Right atrium auricular region (tissue), 2 donors: ENCODE results near the gene TMEM187. TPM values are rescaled to one million over a fixed set of nuclear protein-coding genes. Genes with fewer than 3 reads are reported as not detected.

ENCODE experiments used
- DNase-seq: peaks from one replicate; pipeline ENCODE4 v3.0.0-alpha.2; 2019; ENCODE audit warnings: low spot score
- H3K27ac ChIP-seq, 2 donors: fragments of 200-600 bp; sonication (generic); 1 replicate in 1 of 2; 2 replicates in 1 of 2; pipeline ENCODE4 v1.5.1; 2016 to 2019
- H3K27me3 ChIP-seq, 2 donors: fragments of 200-600 bp; sonication (generic); one replicate each; pipeline versions ENCODE4 v1.5.1 to v1.6.0; 2017 to 2019
- H3K36me3 ChIP-seq: fragments of 200-600 bp; sonication (generic); one replicate; pipeline ENCODE4 v1.5.1; 2016
- H3K4me1 ChIP-seq, 2 donors: fragments of 200-600 bp; sonication (generic); one replicate each; pipeline versions ENCODE4 v1.5.1 to v1.6.0; 2017 to 2019
- H3K4me3 ChIP-seq, 2 donors: fragments of 200-600 bp; sonication (generic); 1 replicate in 1 of 2; 2 replicates in 1 of 2; pipeline ENCODE4 v1.5.1; 2017 to 2019; ENCODE audit warnings: mild to moderate bottlenecking in 1 of 2, moderate library complexity in 1 of 2
- H3K9me3 ChIP-seq, 2 donors: fragments of 200-600 bp; sonication (generic); one replicate each; pipeline ENCODE4 v1.5.1; 2019
- CTCF ChIP-seq, 2 donors: fragments of 200-600 bp; sonication (generic); IDR thresholded peaks; one replicate each; pipeline ENCODE4 v1.5.1; 2019; ENCODE audit warnings: antibody characterized with exemption in 2 of 2
- total RNA-seq, 2 donors: library from RNA; depleted of rRNA; stranded (reverse); fragments of >200 nt; gene quantifications; one replicate each; pipeline ENCODE4 v1.1.0, GENCODE V29; 2016

The TMEM187 gene
- total RNA-seq, 2 donors from 2014 or later: 4.7 to 6.4 TPM

- no peak for DNase-seq
- H3K27ac ChIP-seq: no peak overlapping the region
- no peak for TF ChIP-seq CTCF (IDR thresholded peaks at IDR 0.05)
- no peaks in the 10 kb centered on the region for H3K27me3 ChIP-seq
- no peak overlapping the region for H3K4me3 ChIP-seq
- no peaks in the 10 kb centered on the region for H3K9me3 ChIP-seq
- peaks cover 25% of the 10 kb centered on the region for H3K36me3 ChIP-seq
- H3K4me1 ChIP-seq: no peaks in the 10 kb centered on the region
Observed at GRCh38 chrX:153945956-153946943, 26.3 kb upstream of the TMEM187 start.

GRCh38 chrX:153947009-153947769 is 25.4 kb upstream of the TMEM187 start:
- Histone ChIP-seq H3K4me3 (no peak overlapping the region), H3K36me3 (peaks cover 34% of the 10 kb centered on the region), H3K4me1 (no peaks in the 10 kb centered on the region), H3K27ac (peak overlapping the region; percentile 53 to 63), H3K9me3 (no peaks in the 10 kb centered on the region), H3K27me3 (no peaks in the 10 kb centered on the region)
- peak; percentile 67 for DNase-seq
- TF ChIP-seq CTCF (IDR thresholded peaks at IDR 0.05): peak; percentile 68 to 87

- H3K36me3 ChIP-seq: peaks cover 42% of the 10 kb centered on the region
- peak overlapping the region; percentile 53 to 63 for H3K27ac ChIP-seq
- H3K4me3 ChIP-seq: no peak overlapping the region
- no peaks in the 10 kb centered on the region for H3K9me3 ChIP-seq
- TF ChIP-seq CTCF (IDR thresholded peaks at IDR 0.05): no peak
- peaks cover 0 to 4% of the 10 kb centered on the region in 2 donors for H3K4me1 ChIP-seq
- DNase-seq: no peak
- H3K27me3 ChIP-seq: no peaks in the 10 kb centered on the region
Observed at GRCh38 chrX:153948002-153948466, 24.5 kb upstream of the TMEM187 start.

- no peak for TF ChIP-seq CTCF (IDR thresholded peaks at IDR 0.05)
- Histone ChIP-seq H3K4me1 (peaks cover 0 to 11% of the 10 kb centered on the region in 2 donors), H3K27ac (peak overlapping the region in 1 of 2 donors; percentile 35), H3K36me3 (peaks cover 49% of the 10 kb centered on the region), H3K9me3 (no peaks in the 10 kb centered on the region), H3K27me3 (no peaks in the 10 kb centered on the region), H3K4me3 (no peak overlapping the region)
- no peak for DNase-seq
Observed at GRCh38 chrX:153948847-153949805, 23.4 kb upstream of the TMEM187 start.

- H3K9me3 ChIP-seq: no peaks in the 10 kb centered on the region
- no peak for DNase-seq
- H3K27ac ChIP-seq: no peak overlapping the region
- H3K27me3 ChIP-seq: no peaks in the 10 kb centered on the region
- no peak overlapping the region for H3K4me3 ChIP-seq
- peaks cover 59% of the 10 kb centered on the region for H3K36me3 ChIP-seq
- TF ChIP-seq CTCF (IDR thresholded peaks at IDR 0.05): no peak
- H3K4me1 ChIP-seq: peaks cover 0 to 11% of the 10 kb centered on the region in 2 donors
Observed at GRCh38 chrX:153950127-153950526, 22.4 kb upstream of the TMEM187 start.
